LNCaP clone FGC (cell line): Measurements from ENCODE around the gene DOCK9.

Experiments
- DNase-seq: peaks from one replicate; pipeline ENCODE4 v3.0.0-alpha.2; 2011; ENCODE audit warnings: low read depth
- H3K4me3 ChIP-seq: 2 replicates; pipeline ENCODE4 v1.5.1; 2011; ENCODE audit warnings: mild to moderate bottlenecking, low read depth, low read length, control low read depth
- TF ChIP-seq, protein P1 (sequence below): IDR thresholded peaks from 2 replicates; pipeline ENCODE4 v1.5.1; 2012; ENCODE audit warnings: mild to moderate bottlenecking; ENCODE audit not compliant: control insufficient read depth, insufficient read depth; ENCODE audit errors: extremely low read depth

The DOCK9 gene

DNA sequence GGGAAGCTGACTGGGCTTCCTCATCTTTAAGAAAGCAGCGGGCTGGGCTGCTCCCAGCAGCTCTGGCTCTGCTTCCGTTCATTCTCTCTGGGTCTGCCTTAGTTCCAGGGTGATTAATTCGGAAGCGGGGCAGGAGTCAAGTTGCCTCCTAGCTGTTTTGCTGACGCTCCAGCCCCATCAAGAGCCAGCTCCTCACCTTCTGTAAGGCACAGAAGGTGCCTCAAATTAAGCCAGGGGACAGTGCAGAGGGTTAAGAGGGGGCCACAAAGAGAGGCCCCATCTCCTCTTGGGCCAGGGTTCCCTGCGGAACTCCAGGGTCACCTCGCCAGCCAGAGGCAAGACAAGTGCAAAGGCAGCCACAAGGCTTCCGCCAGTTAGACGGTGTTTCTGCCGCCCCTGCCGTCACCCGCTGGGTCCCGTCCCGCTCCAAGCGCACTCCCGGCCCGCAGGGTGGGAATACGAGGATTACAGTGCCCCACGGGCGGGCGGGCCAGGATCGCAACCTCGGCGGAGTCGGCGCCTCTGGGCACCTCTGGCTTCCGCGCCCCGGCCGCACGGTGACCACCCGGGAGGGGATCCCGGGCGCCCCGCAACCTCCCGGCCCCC is 225.9 kb downstream of the DOCK9 start:
- TF ChIP-seq, protein P1, sequence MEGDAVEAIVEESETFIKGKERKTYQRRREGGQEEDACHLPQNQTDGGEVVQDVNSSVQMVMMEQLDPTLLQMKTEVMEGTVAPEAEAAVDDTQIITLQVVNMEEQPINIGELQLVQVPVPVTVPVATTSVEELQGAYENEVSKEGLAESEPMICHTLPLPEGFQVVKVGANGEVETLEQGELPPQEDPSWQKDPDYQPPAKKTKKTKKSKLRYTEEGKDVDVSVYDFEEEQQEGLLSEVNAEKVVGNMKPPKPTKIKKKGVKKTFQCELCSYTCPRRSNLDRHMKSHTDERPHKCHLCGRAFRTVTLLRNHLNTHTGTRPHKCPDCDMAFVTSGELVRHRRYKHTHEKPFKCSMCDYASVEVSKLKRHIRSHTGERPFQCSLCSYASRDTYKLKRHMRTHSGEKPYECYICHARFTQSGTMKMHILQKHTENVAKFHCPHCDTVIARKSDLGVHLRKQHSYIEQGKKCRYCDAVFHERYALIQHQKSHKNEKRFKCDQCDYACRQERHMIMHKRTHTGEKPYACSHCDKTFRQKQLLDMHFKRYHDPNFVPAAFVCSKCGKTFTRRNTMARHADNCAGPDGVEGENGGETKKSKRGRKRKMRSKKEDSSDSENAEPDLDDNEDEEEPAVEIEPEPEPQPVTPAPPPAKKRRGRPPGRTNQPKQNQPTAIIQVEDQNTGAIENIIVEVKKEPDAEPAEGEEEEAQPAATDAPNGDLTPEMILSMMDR = no peak
- no peak overlapping the region for H3K4me3 ChIP-seq
- no peak for DNase-seq

DNA sequence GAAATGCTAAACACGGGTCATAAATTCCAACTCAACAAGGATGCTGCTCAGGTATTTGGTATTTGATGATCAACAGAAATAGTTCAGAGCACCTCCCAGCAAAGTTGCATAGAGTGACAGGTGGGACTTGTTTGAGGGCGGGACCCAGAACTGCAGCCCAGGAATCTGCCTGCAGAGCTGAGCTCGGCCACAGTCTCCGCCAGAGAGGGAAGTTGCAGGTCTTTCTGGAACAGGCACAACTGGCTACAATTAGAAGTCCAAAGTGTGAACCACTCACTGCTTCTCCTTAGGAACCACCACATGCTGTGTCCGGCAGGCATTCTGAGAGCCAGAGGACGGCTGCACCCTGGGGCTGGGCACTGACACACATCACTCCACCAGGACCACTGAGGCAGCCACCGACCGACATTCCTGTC is 226.5 kb downstream of the DOCK9 start:
- no peak overlapping the region for H3K4me3 ChIP-seq

DNA sequence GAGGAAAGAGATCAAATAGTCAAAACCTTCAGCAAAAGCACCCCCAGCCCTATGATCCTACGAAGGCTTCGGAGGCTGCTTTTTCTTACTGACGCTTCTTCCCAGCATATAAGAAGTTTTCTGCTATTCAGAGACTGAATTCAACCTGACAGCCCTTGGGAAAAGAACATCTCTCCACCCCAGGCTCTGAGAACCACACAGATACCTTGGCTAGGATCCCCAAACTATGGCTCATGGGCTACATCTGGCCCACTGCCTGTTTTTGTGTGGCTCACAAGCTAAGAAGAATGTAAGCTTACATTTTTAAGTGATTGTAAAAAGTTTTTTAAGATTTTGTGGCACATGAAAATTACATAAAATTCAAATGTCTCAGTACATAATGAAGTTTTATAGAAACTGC is 228.4 kb downstream of the DOCK9 start:
- H3K4me3 ChIP-seq = no peak overlapping the region
- TF ChIP-seq, protein P1 = no peak
- no peak for DNase-seq

More for the DNA sequence above, 226.5 kb downstream of the DOCK9 start:
- TF ChIP-seq, protein P1 = no peak
- DNase-seq = no peak

DNA sequence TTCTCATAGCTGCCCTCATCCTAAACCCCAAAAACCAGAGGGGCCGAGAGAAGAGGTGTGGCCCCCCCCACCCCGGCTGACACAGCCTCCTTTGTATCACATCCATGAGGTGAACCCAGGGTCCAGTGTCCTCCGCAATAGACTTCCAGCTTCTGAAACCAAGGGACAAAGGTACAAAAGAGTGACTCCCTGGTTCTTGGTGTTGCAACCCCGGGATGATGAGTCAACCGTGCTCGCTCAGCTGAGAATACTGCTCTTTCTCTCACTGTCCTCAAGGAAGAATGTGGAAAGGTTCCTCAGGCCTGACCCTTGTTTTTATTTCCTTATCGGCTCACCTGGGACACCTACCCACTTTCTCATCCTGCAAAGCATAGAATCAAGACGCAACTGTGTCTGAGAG is 230.9 kb downstream of the DOCK9 start:
- H3K4me3 ChIP-seq = no peak overlapping the region
- DNase-seq = no peak
- TF ChIP-seq, protein P1 = no peak
